Measurements from ENCODE around the gene WDR93.

WDR93 gene

DNA sequence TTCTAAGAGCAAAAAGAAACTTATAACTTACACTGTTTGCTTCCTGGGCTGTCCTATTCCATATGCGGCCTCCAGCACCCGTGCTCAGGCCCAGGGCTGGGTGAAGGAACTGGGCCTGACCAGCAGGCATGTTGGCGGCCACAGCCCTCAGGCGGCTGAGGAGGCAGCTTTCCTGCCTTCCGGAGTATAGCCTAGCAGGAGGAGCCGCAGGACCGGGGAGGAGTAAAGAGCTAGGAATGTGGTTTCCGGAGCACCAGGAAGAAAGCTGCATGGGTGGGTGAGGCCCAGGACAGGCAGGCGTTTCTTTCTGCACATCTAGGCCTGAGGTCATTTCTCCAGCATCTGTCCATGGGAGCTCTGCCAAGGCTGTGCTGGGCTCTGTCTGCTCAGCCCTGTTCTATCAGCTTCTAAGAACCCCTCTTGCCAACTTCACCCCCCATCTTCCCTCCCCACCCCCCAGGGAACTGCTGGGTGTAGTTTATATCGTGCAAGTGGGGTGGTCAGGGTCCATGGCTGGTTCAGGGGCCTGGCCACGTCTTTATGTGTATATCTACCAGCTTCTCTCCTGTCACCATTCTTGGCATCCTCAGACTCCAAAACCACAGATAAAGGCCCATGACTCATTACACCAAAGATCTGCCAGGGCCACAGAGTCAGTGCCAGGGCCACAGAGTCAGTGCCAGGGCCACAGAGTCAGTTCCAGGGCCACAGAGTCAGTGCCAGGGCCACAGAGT lies 27.6 kb upstream of the WDR93 start:
- DNase-seq (ENCODE audit: low read depth), result no peak

- DNase-seq (ENCODE audit: low read depth), result no peak
Measured at GRCh38 chr15:89664441-89665350, 25.9 kb upstream of the WDR93 start.

DNA sequence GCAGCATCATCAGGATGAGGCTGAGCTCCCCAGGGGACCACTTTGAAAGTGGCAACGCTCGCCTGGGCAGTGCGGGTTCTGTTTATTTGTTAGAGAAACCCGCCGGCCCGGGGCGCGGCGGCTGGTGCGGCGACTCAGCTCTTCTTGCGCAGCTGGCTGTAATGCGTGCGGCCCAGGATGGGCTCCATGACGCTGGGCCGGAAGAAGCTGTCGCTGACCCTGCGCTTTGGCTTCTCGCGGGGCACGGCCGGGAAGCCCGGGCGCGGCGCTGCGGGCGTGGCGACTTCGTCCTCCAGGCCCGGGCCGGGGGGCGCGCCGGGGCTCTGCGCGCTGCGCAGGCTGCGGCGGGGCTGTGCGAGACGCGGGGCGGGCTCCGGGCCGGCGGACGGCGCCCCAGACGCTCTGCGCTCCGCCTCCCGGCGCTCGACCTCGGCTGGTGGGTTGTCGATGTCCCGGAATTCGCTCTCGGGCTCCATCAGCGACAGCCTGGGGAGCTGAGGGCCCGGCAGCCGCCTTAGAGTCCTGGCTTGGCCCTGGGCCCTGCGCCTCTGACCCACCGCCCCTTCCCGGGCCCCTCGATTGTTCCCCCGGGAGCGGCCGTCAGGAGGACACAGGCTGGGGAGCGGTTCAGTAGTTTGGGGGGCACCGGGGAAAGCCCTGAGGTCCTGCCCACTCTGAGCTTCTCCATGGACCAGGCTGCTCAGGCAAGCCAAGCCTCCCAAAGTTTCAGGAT lies 25.0 kb upstream of the WDR93 start:
- no peak for DNase-seq (ENCODE audit: low read depth)

DNA sequence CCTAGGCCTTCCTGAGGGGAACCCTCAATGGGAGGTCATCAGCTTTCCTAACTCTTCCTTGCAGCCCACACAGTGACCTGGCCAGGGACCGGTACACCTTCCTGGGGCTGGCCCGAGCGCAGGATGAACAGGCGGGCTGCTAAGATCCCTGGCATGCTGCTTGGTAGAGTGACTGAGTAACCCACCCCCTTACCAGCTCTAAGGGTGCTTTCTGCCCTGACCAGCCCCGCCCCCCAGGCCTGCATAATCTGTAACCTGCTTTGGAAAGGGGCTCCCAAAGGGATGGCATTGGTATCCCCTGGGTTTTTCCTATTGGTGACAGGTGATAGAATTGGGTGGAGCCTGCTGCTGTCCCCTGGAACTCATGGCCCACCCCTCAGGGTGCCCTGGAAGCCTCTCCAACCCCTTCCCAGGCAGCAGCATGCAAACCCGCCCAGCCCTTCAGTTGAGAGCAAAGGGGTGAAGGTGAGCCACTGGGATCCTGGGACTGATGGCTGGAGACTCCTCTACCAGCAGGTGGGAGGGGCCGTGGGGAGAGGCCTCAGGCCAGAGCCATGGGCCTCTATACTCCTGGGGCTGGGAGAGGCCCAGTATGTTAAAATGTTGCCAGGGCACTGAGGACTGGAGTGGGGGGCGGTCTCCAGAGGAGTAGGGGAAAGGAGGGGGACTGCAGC lies 24.3 kb upstream of the WDR93 start:
- no peak for DNase-seq (ENCODE audit: low read depth)

- no peak for DNase-seq (ENCODE audit: low read depth)
Measured at GRCh38 chr15:89666858-89667705, 23.5 kb upstream of the WDR93 start.

- no peak for DNase-seq (ENCODE audit: low read depth)
Measured at GRCh38 chr15:89667706-89667960, 23.0 kb upstream of the WDR93 start.

DNA sequence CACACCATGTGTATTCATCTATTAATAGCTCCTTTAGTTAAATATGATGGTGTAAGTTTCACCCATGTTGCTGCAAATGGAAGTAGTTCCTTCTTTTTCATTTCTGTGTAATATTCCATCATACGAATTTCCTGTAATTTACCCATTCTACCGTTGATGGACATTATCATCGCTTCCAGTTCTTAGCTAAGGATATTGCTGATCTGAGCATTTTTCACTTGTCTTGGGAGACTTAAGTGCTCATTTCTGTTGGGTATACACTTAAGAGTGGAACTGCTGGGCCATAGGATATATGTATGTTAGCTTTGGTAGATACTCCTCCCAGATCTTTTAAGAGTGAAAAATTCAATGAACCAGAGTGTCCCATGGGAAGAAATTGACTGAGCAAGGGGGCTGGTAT lies 22.4 kb upstream of the WDR93 start:
- DNase-seq (ENCODE audit: low read depth), result no peak

DNA sequence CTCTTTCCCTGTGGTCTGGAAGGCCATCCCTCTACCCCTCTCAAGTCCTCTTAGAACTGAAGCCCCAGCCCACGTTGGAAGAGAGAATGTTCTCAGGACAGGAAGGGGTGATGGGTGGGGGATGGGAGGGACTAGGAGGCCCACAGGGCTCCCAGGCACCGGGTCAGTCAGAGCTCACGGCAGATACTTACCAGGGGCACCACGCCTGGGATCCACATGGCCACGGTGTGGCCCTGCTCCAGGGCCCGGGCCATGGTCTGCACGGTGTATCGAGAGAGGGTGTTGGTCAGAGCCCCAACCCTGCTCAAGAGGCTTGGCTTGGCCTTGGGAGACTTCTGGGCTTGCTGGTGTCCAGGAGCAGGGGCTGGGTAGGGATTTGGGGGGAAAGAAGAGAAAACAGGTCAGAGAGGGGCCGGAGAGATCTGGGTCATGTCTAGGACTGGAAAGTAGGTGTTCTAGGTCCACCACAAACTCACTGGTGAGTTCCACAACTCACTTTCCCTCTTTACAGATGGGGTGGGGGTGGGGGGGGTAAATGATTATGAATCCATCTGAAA lies 21.2 kb upstream of the WDR93 start:
- no peak for DNase-seq (ENCODE audit: low read depth)

DNA sequence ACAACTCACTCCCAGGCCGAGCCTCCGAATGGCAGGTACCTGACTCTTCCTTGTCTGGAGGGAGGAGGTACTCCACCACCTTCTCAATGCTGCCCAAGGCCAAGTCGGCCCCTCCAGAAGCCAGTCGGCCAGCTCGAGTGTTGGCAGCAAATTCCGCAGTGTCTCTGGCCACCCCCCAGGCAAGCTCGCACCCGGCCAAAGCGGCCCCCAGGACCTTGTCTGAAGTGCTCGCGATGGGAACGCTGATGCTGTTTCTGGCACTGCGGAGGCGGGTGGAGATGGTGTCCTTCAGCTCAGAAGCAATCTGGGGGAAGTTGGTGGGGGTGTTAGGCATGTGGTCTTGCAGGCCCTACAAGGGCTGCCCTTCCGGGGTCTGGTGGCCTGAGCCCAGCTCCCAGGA lies 20.7 kb upstream of the WDR93 start:
- DNase-seq (ENCODE audit: low read depth), result no peak

GRCh38 chr15:89670971-89671560 lies 19.5 kb upstream of the WDR93 start:
- DNase-seq (ENCODE audit: low read depth), result no peak

DNA sequence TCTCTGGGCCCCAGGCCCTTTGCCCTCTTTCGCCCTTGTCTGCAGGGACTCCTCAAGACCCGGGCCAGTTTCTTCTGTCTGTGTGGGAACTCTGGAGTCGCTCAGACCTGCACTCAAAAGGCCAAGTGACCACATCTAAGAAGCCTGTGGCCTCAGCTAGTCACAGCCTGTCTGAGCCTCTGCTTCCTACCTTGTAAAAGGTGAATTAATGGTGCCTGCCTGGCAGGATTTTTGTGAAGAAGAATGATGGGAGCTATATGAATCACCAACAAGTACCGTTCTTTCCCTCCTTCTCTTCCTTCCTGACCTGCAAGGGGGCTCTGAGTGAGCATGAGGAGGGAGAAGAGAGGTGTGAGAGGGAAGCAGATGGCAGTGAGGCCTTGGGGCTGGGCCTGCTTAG lies 18.9 kb upstream of the WDR93 start:
- no peak for DNase-seq (ENCODE audit: low read depth)

GRCh38 chr15:89672221-89673164 lies 18.1 kb upstream of the WDR93 start:
- DNase-seq (ENCODE audit: low read depth), result no peak

- no peak for DNase-seq (ENCODE audit: low read depth)
Measured at GRCh38 chr15:89673165-89673512, 17.5 kb upstream of the WDR93 start.

- DNase-seq (ENCODE audit: low read depth), result no peak
Measured at GRCh38 chr15:89674526-89674925, 16.1 kb upstream of the WDR93 start.

DNA sequence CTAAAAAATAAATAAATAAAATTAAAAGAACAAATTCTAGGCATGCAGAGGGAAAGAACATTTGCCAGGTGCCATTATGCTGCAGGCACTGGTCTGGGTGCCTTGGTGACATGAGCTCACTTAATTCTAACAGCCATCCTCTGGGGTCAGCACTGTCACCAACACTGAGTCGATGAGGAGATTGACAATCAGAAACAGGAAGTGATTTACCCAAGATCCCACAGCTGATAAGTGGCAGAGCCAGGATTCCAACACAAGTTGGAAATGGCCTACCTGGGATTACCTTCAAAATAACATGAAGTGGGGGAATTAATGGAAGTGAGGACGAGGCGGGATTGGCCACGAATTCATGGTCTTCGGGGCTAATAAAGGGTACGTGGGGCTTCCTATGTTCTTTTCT lies 15.0 kb upstream of the WDR93 start:
- DNase-seq (ENCODE audit: low read depth), result no peak

DNA sequence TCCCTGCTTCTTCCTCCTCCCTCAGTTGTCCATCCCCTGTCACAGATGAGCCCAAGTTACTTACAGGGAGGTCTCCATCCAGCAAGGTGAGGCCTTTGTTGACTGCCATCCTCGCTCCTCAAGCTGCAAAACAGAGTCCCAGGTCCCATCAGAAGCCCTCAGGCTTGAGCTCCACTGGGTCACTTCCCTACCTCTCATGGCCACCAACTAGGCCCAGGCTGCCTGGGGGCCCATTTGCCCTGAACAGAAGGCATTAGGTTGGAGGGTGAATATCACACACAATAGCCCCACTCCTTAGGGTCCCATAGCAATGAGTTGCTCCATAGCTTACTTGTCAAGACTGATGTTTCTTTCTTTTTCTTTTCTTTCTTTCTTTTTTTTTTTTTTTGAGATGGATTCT lies 13.2 kb upstream of the WDR93 start:
- DNase-seq (ENCODE audit: low read depth), result no peak

DNA sequence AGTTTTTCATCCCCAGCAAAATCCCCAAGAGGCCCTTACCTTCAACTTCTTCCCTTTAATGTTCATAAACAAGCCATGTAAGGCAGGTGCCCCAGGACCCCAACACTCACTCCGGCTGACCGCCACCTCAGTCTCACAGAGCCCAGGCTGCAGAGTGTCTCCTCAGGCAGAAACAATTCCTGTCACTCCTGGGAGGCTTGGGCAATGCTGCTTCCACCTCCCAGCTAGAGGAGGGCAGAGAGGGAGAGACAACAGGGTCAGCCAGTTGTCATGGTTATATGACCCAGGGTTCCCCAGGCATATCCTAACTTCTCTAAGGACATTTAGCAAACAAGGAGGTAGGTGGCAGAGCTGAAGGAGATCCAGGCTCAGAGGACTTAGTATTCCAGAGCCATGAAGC lies 11.4 kb upstream of the WDR93 start, which contains the start of gene PLIN1:
TSS of gene PLIN1 (minus strand) at position 156 of the 400 bp plus-strand sequence. CDS start 1,878 bp downstream, outside the sequence.
- DNase-seq (ENCODE audit: low read depth), result no peak

DNA sequence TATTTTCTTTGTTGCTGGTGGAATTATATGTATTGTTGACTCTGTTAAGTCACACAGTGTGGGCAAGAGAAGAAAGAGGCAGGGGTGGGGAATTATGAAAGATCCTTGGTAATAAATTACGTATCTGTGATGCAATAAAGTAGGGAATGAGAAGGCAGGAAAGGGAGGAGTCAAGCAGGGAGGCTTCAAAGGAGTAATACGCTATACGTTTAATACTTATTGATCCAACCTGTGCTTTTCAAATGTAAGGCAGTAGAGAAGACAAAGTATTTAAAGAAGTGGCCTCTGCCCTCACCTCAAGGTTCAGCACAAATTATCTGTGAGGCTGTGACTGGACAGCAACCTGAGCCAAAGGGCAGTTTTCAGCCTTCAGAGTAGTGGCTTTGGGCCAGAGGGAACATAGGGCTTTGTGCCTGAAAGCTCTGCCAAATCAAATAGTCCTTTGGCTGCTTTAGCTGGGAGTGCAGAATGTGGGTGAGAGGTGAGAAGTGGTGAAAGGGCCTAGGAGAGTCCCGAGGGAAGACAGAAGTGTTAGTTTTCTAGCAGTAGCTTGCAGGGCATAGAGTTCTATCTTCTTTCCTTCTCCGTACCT lies 10.2 kb upstream of the WDR93 start:
- no peak for DNase-seq (ENCODE audit: low read depth)

- DNase-seq (ENCODE audit: low read depth), result no peak
Measured at GRCh38 chr15:89681146-89681545, 9.5 kb upstream of the WDR93 start.

All from activated T-helper 1 cell treated with Interleukin-2 at 50 U/mL for 16 hours (primary cell).